GM12872 (cell line): ENCODE results near the gene IGFBP4.

ENCODE experiments used
- TF ChIP-seq, protein P1 (sequence below): IDR thresholded peaks from 3 replicates; pipeline ENCODE4 v1.5.1; 2011; ENCODE audit warnings: low read depth, mild to moderate bottlenecking, low read length, moderate library complexity; ENCODE audit not compliant: insufficient read depth

Gene IGFBP4

DNA sequence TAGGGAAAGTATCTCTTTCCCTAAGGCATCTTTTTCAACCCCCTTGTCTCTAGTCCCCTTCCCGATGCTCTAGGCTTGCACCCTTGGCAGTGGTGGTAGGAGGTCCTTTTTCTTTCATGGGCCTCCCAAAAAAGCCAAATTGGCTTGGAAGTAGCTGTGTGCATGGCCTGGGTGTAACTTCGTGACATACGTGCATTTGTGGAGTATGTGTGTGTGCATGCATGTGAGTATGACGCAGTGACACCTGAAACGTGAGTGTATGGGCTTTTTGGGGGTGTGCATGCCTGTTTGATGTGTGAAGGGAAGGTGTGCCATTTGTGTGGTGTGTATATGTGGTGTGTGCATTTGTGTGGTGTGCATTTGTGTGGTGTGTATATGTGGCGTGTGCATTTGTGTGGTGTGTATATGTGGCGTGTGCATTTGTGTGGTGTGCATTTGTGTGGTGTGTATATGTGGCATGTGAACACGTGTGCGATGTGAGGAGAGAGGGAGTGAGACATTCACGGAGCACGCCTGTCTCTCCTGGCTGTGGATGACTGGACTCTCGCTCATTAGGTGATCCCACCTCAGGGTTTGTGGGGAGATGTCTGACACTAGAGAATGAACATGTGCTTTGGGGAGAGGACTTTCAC, 15.7 kb downstream of the IGFBP4 start:
- TF ChIP-seq, protein P1, sequence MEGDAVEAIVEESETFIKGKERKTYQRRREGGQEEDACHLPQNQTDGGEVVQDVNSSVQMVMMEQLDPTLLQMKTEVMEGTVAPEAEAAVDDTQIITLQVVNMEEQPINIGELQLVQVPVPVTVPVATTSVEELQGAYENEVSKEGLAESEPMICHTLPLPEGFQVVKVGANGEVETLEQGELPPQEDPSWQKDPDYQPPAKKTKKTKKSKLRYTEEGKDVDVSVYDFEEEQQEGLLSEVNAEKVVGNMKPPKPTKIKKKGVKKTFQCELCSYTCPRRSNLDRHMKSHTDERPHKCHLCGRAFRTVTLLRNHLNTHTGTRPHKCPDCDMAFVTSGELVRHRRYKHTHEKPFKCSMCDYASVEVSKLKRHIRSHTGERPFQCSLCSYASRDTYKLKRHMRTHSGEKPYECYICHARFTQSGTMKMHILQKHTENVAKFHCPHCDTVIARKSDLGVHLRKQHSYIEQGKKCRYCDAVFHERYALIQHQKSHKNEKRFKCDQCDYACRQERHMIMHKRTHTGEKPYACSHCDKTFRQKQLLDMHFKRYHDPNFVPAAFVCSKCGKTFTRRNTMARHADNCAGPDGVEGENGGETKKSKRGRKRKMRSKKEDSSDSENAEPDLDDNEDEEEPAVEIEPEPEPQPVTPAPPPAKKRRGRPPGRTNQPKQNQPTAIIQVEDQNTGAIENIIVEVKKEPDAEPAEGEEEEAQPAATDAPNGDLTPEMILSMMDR: no peak

DNA sequence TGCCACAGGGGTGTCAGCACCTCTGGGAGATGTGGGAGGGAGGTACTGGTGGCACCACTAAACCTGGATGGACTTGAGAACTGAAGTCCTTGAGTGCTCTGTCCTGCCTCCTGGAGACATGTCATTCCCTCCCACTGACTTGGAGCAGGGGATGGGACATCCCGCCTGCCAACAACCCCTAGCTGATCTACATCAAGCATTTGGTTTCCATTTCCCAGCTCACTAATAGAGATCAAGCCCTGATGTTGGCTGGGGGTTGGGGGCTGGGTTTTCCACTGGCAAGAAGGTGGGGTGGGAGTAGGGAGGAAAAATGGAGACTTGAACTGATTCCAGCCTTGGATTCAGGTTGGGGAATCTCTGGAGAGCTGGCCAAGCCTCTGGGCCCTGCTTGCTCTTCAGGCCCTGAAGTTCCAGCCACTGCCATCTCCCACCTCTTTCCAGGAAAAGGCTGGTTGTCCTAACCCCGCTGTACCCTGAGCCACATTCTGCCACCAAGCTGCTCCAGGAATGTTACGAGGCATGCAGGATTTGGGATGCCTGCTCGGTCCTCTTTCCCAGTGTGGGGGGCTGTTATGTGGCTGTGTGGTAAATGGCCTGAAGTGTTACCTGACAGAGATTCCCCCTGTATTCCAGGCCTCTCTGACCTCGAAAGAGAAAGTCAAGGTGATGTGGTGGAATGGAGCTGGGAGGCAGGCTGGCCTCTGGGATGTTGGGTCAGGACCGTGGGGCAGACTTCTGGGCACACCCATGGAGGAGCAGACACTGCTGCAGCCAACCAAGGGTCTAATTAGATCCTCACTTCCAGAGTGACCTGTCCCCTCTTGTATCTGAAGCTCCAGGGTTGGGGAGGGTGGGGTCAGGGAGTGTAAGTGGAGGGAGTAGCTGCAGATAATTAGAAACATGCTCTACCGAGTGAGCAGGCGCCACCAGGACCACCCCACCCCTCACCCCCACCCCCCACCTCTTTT, 16.7 kb downstream of the IGFBP4 start:
- TF ChIP-seq, protein P1: no peak

DNA sequence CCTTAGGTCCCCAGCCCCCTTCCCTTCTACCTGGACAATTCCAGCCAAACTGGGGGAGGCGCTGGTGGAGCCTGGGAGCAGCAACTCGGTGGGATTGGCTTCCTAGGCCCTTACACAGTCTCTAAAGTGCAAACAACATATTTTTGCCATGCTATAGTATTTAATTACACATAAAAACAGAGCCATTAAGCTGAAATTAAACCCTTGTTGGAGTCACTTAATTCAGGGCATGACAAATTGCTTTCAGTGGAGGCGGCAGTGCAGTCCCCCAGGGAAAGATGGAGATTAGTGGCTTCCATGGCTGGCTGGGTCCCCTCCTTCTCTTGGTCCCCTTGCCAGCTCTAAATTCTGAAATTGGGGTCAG, 17.3 kb downstream of the IGFBP4 start:
- TF ChIP-seq, protein P1: no peak

DNA sequence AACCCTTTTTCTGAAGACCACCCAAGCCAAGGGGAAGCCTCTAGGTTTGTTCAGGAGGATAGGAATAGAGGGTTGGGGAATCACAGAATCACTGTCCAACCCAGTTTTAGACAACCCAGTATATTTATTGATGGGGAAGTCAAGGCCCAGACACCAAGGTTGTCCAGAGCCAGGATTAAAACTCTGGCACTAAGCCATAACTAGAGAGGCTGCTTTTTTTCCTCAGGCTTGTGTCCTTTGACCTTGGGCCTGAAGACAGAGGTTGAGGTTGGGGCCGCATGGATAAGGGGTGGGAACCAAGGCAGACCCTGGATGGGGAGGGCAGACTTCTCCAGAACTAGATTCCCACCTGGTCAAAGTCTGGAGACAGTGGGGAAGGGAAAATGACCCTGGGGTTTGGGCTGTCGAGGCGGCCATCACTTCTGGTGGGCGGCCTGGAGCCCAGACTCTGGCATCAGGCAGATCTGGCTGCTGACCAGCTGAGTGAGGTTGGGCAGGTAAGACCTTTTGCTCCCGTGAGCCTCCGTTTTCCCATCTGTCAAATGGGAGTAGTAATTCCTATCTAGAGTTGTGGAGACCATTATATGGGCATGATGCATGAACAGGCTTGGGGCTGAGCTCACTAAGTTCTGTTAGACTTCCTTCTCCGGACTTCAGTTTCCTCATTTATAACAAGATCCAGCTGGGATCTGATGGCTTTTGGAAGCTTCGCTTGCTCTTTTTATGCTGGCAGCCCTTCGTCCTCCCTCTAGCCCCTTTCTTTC, 17.9 kb downstream of the IGFBP4 start:
- TF ChIP-seq, protein P1: no peak

DNA sequence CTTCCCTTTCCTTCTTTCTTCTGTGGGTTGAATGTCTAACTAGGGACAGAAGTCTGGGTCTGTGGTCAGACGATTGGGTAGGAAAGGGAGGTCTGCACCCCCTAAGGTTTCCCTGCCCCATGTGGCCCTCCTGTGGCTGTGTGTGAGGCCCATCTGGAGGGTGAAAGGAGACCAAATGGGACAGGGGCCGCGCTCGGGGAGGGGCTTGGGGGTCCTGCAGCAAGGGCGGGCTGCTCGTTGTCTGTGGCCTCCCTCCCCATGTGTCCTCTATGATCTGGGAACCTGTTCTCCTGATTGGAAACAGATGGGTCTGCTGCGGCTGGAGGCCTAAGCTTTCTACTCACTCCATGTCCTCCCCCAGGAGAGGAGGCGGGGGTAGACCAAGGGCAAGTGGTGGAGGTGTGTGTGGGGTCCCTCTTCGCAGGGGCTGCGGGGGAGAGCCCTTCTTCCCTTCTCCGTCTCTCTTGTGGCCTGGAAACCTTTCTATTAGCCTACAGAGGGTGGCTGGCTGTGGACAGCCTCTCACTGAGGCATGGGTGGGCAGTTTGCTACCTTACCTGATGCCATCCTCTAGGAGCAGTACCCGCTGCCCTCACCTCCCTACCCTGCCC, 18.6 kb downstream of the IGFBP4 start:
- TF ChIP-seq, protein P1: no peak

DNA sequence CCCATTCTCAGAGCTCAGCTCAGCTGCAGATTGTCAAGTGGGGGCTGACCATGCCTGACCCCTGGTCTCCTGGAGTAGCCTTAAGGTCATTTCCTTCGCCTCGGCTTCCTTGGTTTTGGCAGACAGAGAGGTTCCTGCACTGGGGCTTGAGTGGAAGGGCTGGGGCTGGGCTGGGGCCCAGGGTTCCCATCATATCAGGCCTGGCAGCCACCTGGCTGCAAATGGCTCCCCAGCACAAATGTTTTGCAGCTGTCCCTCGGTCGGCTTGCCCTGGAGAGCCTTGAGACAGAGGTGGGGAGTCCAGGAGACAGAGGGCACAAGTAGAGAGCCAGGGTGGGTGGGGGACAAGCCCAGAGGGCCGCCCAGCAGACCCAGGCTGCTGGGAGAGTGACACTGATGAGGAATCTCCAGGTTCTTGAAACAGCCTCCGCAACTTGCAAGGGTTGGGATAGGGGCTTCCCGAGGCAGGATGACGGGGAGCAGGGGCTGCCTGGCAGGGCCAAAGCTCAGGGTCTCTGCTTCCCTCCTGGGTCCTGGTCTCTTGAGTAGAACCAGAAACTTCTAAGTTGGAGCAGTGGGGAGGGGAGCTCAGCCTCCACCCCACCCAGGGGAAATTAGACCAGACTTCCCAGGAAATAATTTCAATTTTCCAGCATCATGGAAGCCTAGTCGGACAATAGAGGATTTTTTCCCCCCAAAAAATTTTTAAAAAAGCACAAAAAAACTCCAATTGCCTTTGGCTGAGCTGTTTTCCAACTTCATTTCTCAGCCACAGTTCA, 19.3 kb downstream of the IGFBP4 start:
- TF ChIP-seq, protein P1: no peak
